SK-N-SH (cell line): ENCODE measurements around the gene SPRR2B. TPM values are rescaled to one million over a fixed set of nuclear protein-coding genes. Genes with fewer than 3 reads are reported as not detected.

Experiments used
- CTCF ChIA-PET: fragments of 300-600, 350-600 bp; formaldehyde crosslinking; extraction: SDS; loops from one replicate; lab custom pipeline; 2021; lab: Yijun Ruan, JAX
- POLR2A ChIA-PET: fragments of 350-600 bp; sonication (Branson Sonifier 250); formaldehyde crosslinking; extraction: SDS; loops from one replicate; lab custom pipeline; 2020; ENCODE audit warnings: antibody characterized with exemption, inconsistent platforms; lab: Yijun Ruan, JAX
- DNase-seq: peaks from one replicate; pipeline ENCODE4 v3.0.0; 2012
- H2AFZ ChIP-seq: fragments of 200-600 bp; sonication (generic); 2 replicates; pipeline ENCODE4 v1.8.1; 2016; ENCODE audit warnings: antibody characterized with exemption, mild to moderate bottlenecking, low read depth
- H3F3A ChIP-seq: fragments of 200-600 bp; sonication (generic); replicated peaks from 2 replicates; pipeline ENCODE3; 2016; ENCODE audit warnings: antibody characterized with exemption, mild to moderate bottlenecking; ENCODE audit not compliant: insufficient read depth
- H3K27ac ChIP-seq, 2 experiments: fragments of 200-500 bp in 1 of 2; fragments of 200-600 bp in 1 of 2; sonication (Bioruptor generic) in 1 of 2; sonication (generic), shearing (Covaris generic) in 1 of 2; 2 replicates each; pipeline versions ENCODE4 v1.5.1 to v1.6.1; 2014 to 2016; ENCODE audit warnings: low read depth in 2 of 2, inconsistent platforms in 1 of 2, low read length in 1 of 2, mild to moderate bottlenecking in 1 of 2, mixed read lengths in 1 of 2
- H3K27me3 ChIP-seq: fragments of 200-600 bp; sonication (generic), shearing (Covaris generic); 2 replicates; pipeline ENCODE4 v1.6.1; 2016; ENCODE audit warnings: mixed run types; ENCODE audit not compliant: insufficient read depth
- H3K36me3 ChIP-seq, 2 experiments: fragments of 200-500 bp in 1 of 2; fragments of 200-600 bp in 1 of 2; sonication (Bioruptor generic) in 1 of 2; sonication (generic) in 1 of 2; replicated peaks in 1 of 2; 2 replicates each; pipeline versions ENCODE3 to v1.5.1; 2014 to 2016; ENCODE audit warnings: low read length in 1 of 2, mild to moderate bottlenecking in 1 of 2; ENCODE audit not compliant: insufficient read depth in 2 of 2, control insufficient read depth in 1 of 2
- H3K4me1 ChIP-seq, 2 experiments: fragments of 200-500 bp in 1 of 2; fragments of 200-600 bp in 1 of 2; sonication (Bioruptor generic) in 1 of 2; sonication (generic), shearing (Covaris generic) in 1 of 2; 2 replicates each; pipeline versions ENCODE4 v1.5.1 to v1.6.1; 2014 to 2016; ENCODE audit warnings: low read depth in 1 of 2, low read length in 1 of 2, mixed run types in 1 of 2; ENCODE audit not compliant: insufficient read depth in 2 of 2, control insufficient read depth in 1 of 2
- H3K4me2 ChIP-seq: fragments of 200-600 bp; sonication (generic), shearing (Covaris generic); 2 replicates; pipeline ENCODE4 v1.6.1; 2017; ENCODE audit warnings: mixed run types
- H3K4me3 ChIP-seq, 2 experiments: fragments of 200-500 bp in 1 of 2; fragments of 200-600 bp in 1 of 2; sonication (Bioruptor generic) in 1 of 2; sonication (generic), shearing (Covaris generic) in 1 of 2; 2 replicates each; pipeline versions ENCODE4 v1.5.1 to v1.8.1; 2014 to 2016; ENCODE audit warnings: low read depth in 2 of 2, inconsistent platforms in 1 of 2, low read length in 1 of 2, mild to moderate bottlenecking in 1 of 2, mixed read lengths in 1 of 2, moderate library complexity in 1 of 2
- H3K79me2 ChIP-seq: fragments of 200-600 bp; sonication (generic); 2 replicates; pipeline ENCODE4 v1.8.1; 2017; ENCODE audit warnings: mild to moderate bottlenecking; ENCODE audit not compliant: insufficient read depth
- H3K9ac ChIP-seq: fragments of 200-600 bp; sonication (generic); 2 replicates; pipeline ENCODE4 v1.6.1; 2017; ENCODE audit warnings: mixed run types
- H3K9me2 ChIP-seq: fragments of 200-600 bp; sonication (generic); 2 replicates; pipeline ENCODE4 v1.6.1; 2017; ENCODE audit warnings: mixed run types
- H3K9me3 ChIP-seq: fragments of 200-600 bp; sonication (generic); 2 replicates; pipeline ENCODE4 v1.6.1; 2017; ENCODE audit warnings: mixed run types, mild to moderate bottlenecking, moderate library complexity
- H4K20me1 ChIP-seq: fragments of 200-600 bp; sonication (generic); 2 replicates; pipeline ENCODE4 v1.6.1; 2017; ENCODE audit warnings: mild to moderate bottlenecking, mixed run types; ENCODE audit not compliant: insufficient read depth
- CHD2 ChIP-seq: fragments of 150-350 bp; IDR thresholded peaks from 2 replicates; pipeline ENCODE4 v1.6.1; 2018; ENCODE audit warnings: low read length; ENCODE audit not compliant: partially characterized antibody
- ELF1 ChIP-seq: IDR thresholded peaks from 2 replicates; pipeline ENCODE4 v1.4.0; 2012
- EZH2phosphoT487 ChIP-seq: fragments of 200-600 bp; sonication (generic); IDR thresholded peaks from 2 replicates; pipeline ENCODE4 v1.6.1; 2017; ENCODE audit warnings: low read depth, mixed run types, mild to moderate bottlenecking, antibody characterized with exemption, moderate library complexity, borderline replicate concordance
- FOSL2 ChIP-seq: IDR thresholded peaks from 2 replicates; pipeline ENCODE4 v1.4.0; 2012; ENCODE audit warnings: low read depth, mild to moderate bottlenecking, moderate library complexity, borderline replicate concordance
- FOXJ3 ChIP-seq: sonication (generic); formaldehyde crosslinking; IDR thresholded peaks from 2 replicates; pipeline ENCODE4 v1.5.1; 2020; ENCODE audit warnings: mild to moderate bottlenecking, missing genetic modification reagents
- FOXM1 ChIP-seq: IDR thresholded peaks from 2 replicates; pipeline ENCODE4 v1.4.0; 2012; ENCODE audit warnings: low read depth, mild to moderate bottlenecking
- MEF2A ChIP-seq: IDR thresholded peaks from 2 replicates; pipeline ENCODE4 v1.4.0; 2012; ENCODE audit warnings: low read depth, borderline replicate concordance
- NFIC ChIP-seq: IDR thresholded peaks from 2 replicates; pipeline ENCODE4 v1.4.0; 2012; ENCODE audit warnings: borderline replicate concordance
- NRF1 ChIP-seq: IDR thresholded peaks from 2 replicates; pipeline ENCODE4 v1.6.1; 2012; ENCODE audit warnings: low read depth, mild to moderate bottlenecking, low read length
- RAD21 ChIP-seq: IDR thresholded peaks from 2 replicates; pipeline ENCODE4 v1.6.1; 2012; ENCODE audit warnings: mild to moderate bottlenecking, low read length
- RCOR1 ChIP-seq: fragments of 150-350 bp; IDR thresholded peaks from 2 replicates; pipeline ENCODE4 v1.6.1; 2017; ENCODE audit warnings: antibody characterized with exemption, low read length
- RFX5 ChIP-seq: IDR thresholded peaks from 2 replicates; pipeline ENCODE4 v1.6.1; 2012; ENCODE audit warnings: mild to moderate bottlenecking, improper control_type of control experiment, low read length
- RXRA ChIP-seq: IDR thresholded peaks from 2 replicates; pipeline ENCODE4 v1.4.0; 2012; ENCODE audit warnings: low read depth, mild to moderate bottlenecking, borderline replicate concordance
- SIN3A ChIP-seq: IDR thresholded peaks from 2 replicates; pipeline ENCODE4 v1.6.1; 2012; ENCODE audit warnings: low read depth, mild to moderate bottlenecking, low read length, moderate library complexity, borderline replicate concordance
- SMC3 ChIP-seq: IDR thresholded peaks from 2 replicates; pipeline ENCODE4 v1.6.1; 2012; ENCODE audit warnings: low read depth, low read length, improper control_type of control experiment
- TCF12 ChIP-seq: IDR thresholded peaks from 2 replicates; pipeline ENCODE4 v1.4.0; 2012
- YY1 ChIP-seq: IDR thresholded peaks from 2 replicates; pipeline ENCODE4 v1.4.0; 2012; ENCODE audit warnings: low read depth, mild to moderate bottlenecking
- WGBS: methylation state at CpG from one replicate; pipeline ENCODE4 v1.1.6; 2017; ENCODE audit warnings: low lambda C conversion rate; 5-methylcytosine and 5-hydroxymethylcytosine counted together
- polyA plus RNA-seq, 3 experiments: library from polyadenylated mRNA; depleted of rRNA; stranded (reverse); fragments of >200 nt; gene quantifications; 2 replicates each; pipeline ENCODE4 v1.2.3, GENCODE V29; 2012
- TF ChIP-seq, protein P1 (sequence below): fragments of 200-600 bp; sonication (generic); IDR thresholded peaks from 2 replicates; pipeline ENCODE4 v1.6.1; 2017; ENCODE audit warnings: antibody characterized with exemption, mild to moderate bottlenecking, moderate library complexity
- TF ChIP-seq, protein P2 (sequence below): IDR thresholded peaks from 2 replicates; pipeline ENCODE4 v1.4.0; 2012; ENCODE audit warnings: low read depth, borderline replicate concordance
- TF ChIP-seq, protein P3 (sequence below): fragments of 150-350 bp; IDR thresholded peaks from 2 replicates; pipeline ENCODE4 v1.6.1; 2017; ENCODE audit warnings: antibody characterized with exemption, low read length, low read depth, borderline replicate concordance
- TF ChIP-seq, protein P4 (sequence below): fragments of 150-350 bp; IDR thresholded peaks from 2 replicates; pipeline ENCODE4 v1.6.1; 2016; ENCODE audit warnings: mild to moderate bottlenecking, low read depth, low read length
- TF ChIP-seq, protein P5 (sequence below): IDR thresholded peaks from 2 replicates; pipeline ENCODE4; 2012

The SPRR2B gene
- polyA plus RNA-seq, 1 of the 3 experiments (the other 2 are of a cell fraction): not detected

DNA sequence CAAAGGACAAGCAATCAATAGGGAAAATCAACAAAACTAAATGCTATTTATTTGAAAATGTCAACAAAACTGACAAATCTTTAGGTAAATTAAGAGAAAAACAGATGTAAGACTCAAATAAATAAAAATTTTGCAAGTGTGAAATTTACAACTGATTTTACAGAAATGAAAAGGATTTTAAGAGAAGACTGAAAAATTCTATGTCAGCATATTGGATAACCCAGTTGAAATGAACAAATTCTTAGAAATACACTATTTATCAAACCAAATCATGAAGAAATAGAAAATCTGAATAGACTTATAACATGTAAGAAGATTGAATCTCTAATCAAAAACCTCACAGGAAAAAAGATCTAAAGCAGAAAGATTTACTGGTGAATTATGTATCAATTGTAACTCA, 49.5 kb upstream of the SPRR2B start:
- Histone ChIP-seq H3K4me1 (no peaks in the 10 kb centered on the region), H3K9ac (no peak overlapping the region), H3K27me3 (no peaks in the 10 kb centered on the region), H2AFZ (no peak overlapping the region), H3K79me2 (no peaks in the 10 kb centered on the region), H3K4me2 (no peak overlapping the region), H3K9me3 (no peaks in the 10 kb centered on the region), H3F3A (no peaks in the 10 kb centered on the region), H3K4me3 (no peak overlapping the region), H3K9me2 (no peaks in the 10 kb centered on the region), H3K27ac (no peak overlapping the region), H3K36me3 (no peaks in the 10 kb centered on the region), H4K20me1 (no peaks in the 10 kb centered on the region)
- no peak for TF ChIP-seq SMC3
- no peak for TF ChIP-seq YY1
- TF ChIP-seq, protein P1, sequence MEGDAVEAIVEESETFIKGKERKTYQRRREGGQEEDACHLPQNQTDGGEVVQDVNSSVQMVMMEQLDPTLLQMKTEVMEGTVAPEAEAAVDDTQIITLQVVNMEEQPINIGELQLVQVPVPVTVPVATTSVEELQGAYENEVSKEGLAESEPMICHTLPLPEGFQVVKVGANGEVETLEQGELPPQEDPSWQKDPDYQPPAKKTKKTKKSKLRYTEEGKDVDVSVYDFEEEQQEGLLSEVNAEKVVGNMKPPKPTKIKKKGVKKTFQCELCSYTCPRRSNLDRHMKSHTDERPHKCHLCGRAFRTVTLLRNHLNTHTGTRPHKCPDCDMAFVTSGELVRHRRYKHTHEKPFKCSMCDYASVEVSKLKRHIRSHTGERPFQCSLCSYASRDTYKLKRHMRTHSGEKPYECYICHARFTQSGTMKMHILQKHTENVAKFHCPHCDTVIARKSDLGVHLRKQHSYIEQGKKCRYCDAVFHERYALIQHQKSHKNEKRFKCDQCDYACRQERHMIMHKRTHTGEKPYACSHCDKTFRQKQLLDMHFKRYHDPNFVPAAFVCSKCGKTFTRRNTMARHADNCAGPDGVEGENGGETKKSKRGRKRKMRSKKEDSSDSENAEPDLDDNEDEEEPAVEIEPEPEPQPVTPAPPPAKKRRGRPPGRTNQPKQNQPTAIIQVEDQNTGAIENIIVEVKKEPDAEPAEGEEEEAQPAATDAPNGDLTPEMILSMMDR: no peak
- TF ChIP-seq NRF1: no peak
- no peak for TF ChIP-seq SIN3A
- TF ChIP-seq RXRA: no peak
- TF ChIP-seq, protein P2, sequence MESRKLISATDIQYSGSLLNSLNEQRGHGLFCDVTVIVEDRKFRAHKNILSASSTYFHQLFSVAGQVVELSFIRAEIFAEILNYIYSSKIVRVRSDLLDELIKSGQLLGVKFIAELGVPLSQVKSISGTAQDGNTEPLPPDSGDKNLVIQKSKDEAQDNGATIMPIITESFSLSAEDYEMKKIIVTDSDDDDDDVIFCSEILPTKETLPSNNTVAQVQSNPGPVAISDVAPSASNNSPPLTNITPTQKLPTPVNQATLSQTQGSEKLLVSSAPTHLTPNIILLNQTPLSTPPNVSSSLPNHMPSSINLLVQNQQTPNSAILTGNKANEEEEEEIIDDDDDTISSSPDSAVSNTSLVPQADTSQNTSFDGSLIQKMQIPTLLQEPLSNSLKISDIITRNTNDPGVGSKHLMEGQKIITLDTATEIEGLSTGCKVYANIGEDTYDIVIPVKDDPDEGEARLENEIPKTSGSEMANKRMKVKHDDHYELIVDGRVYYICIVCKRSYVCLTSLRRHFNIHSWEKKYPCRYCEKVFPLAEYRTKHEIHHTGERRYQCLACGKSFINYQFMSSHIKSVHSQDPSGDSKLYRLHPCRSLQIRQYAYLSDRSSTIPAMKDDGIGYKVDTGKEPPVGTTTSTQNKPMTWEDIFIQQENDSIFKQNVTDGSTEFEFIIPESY: no peak
- no peak for TF ChIP-seq EZH2phosphoT487
- no peak for TF ChIP-seq RFX5
- no peak for TF ChIP-seq FOXM1
- no peak for TF ChIP-seq ELF1
- no peak for DNase-seq
- CTCF ChIA-PET: no interaction called here
- POLR2A ChIA-PET: no interaction called here

DNA sequence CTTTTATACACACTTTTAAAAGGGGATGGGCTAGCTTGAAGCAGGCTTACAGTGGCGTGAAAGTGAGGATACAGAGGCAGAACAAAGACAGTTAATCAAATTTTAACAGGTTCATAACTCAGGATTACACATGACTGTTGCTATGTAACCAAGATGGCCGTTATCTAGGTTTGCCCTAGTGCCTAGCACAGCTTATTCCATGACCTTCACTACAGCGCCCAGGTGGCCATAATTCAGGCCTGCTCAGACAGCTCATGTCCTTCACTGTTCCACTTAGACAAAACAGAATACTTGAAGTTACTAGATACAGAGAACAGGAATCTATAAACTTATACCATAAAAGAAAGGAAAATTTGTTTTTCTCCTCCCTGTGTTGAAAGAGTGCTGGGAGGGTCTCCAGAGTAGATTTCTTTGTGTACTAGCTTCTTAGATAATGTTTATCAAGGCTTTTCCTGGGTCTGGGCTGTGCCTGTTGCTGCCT, 48.1 kb upstream of the SPRR2B start:
- H3F3A ChIP-seq: no peaks in the 10 kb centered on the region
- no peaks in the 10 kb centered on the region for H3K79me2 ChIP-seq
- H4K20me1 ChIP-seq: no peaks in the 10 kb centered on the region
- no peak overlapping the region for H3K4me2 ChIP-seq
- H3K27me3 ChIP-seq: no peaks in the 10 kb centered on the region
- H3K9me2 ChIP-seq: no peaks in the 10 kb centered on the region
- H3K36me3 ChIP-seq: no peaks in the 10 kb centered on the region
- no peak overlapping the region for H3K9ac ChIP-seq
- 2% methylated on average over 3 of the region's 3 CpGs for WGBS
- no peak overlapping the region for H3K27ac ChIP-seq
- ChIA-PET CTCF (no interaction called here), POLR2A (no interaction called here)
- no peak overlapping the region for H2AFZ ChIP-seq
- no peaks in the 10 kb centered on the region for H3K4me1 ChIP-seq
- DNase-seq: no peak
- no peaks in the 10 kb centered on the region for H3K9me3 ChIP-seq
- H3K4me3 ChIP-seq: no peak overlapping the region
- TF ChIP-seq RAD21: no peak
- no peak for TF ChIP-seq FOXM1
- no peak for TF ChIP-seq RCOR1
- TF ChIP-seq NRF1: no peak
- no peak for TF ChIP-seq CHD2
- TF ChIP-seq, protein P3, sequence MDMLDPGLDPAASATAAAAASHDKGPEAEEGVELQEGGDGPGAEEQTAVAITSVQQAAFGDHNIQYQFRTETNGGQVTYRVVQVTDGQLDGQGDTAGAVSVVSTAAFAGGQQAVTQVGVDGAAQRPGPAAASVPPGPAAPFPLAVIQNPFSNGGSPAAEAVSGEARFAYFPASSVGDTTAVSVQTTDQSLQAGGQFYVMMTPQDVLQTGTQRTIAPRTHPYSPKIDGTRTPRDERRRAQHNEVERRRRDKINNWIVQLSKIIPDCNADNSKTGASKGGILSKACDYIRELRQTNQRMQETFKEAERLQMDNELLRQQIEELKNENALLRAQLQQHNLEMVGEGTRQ: no peak
- no peak for TF ChIP-seq NFIC
- TF ChIP-seq FOSL2: no peak
- no peak for TF ChIP-seq FOXJ3 (CRISPR knock-in tag)
- TF ChIP-seq RXRA: no peak
- TF ChIP-seq MEF2A: no peak
- TF ChIP-seq, protein P4, sequence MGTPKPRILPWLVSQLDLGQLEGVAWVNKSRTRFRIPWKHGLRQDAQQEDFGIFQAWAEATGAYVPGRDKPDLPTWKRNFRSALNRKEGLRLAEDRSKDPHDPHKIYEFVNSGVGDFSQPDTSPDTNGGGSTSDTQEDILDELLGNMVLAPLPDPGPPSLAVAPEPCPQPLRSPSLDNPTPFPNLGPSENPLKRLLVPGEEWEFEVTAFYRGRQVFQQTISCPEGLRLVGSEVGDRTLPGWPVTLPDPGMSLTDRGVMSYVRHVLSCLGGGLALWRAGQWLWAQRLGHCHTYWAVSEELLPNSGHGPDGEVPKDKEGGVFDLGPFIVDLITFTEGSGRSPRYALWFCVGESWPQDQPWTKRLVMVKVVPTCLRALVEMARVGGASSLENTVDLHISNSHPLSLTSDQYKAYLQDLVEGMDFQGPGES: no peak
- TF ChIP-seq, protein P5, sequence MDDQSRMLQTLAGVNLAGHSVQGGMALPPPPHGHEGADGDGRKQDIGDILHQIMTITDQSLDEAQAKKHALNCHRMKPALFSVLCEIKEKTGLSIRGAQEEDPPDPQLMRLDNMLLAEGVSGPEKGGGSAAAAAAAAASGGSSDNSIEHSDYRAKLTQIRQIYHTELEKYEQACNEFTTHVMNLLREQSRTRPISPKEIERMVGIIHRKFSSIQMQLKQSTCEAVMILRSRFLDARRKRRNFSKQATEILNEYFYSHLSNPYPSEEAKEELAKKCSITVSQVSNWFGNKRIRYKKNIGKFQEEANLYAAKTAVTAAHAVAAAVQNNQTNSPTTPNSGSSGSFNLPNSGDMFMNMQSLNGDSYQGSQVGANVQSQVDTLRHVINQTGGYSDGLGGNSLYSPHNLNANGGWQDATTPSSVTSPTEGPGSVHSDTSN: no peak
- TF ChIP-seq TCF12: no peak
- no peak for TF ChIP-seq EZH2phosphoT487
